Stimulated activated naive CD8-positive, alpha-beta T cell treated with anti-CD3 and anti-CD28 coated beads, Interleukin-15, Interleukin-2, amounts not matched to agents 100 ng/mL and 50 ng/mL, for 24 hours (primary cell): ENCODE results near the gene BRS3.
"Not testable (repeated sequence)": the region's sequence is repeated elsewhere in the genome, so short reads cannot be mapped to it uniquely, and the experiment has no call there.

Source experiments
- H3K27ac Mint-ChIP-seq: one replicate; pipeline ENCODE4 v1.8.0; 2021; ENCODE audit warnings: mild to moderate bottlenecking, mixed read lengths
- H3K27me3 Mint-ChIP-seq: one replicate; pipeline ENCODE4 v1.8.0; 2021; ENCODE audit warnings: mixed read lengths
- H3K36me3 Mint-ChIP-seq: one replicate; pipeline ENCODE4 v1.8.0; 2021; ENCODE audit warnings: low read depth, mixed read lengths
- H3K4me1 Mint-ChIP-seq: one replicate; pipeline ENCODE4 v1.8.0; 2021; ENCODE audit warnings: low read depth, mixed read lengths
- H3K4me3 Mint-ChIP-seq: one replicate; pipeline ENCODE4 v1.8.0; 2021; ENCODE audit warnings: mild to moderate bottlenecking, mixed read lengths
- H3K9me3 Mint-ChIP-seq: one replicate; pipeline ENCODE4 v1.8.0; 2021; ENCODE audit warnings: mixed read lengths

BRS3 gene

GRCh38 chrX:136487647-136488046 is at the start of gene BRS3:
Gene BRS3 (plus strand): TSS chrX:136487947. CDS start chrX:136488115, 168 bp downstream.
- Mint-ChIP-seq H3K27ac (no peak within 1 kb of the TSS), H3K27me3 (peaks cover 37% of the 10 kb centered on the region), H3K4me3 (no peak within 1 kb of the TSS), H3K4me1 (no peaks in the 10 kb centered on the region), H3K9me3 (no peaks in the 10 kb centered on the region), H3K36me3 (no peaks in the 10 kb centered on the region)

- Mint-ChIP-seq H3K9me3 (no peaks in the 10 kb centered on the region), H3K4me1 (no peaks in the 10 kb centered on the region), H3K4me3 (no peak overlapping the region), H3K36me3 (no peaks in the 10 kb centered on the region), H3K27me3 (no peaks in the 10 kb centered on the region), H3K27ac (no peak overlapping the region)
Measured at GRCh38 chrX:136438192-136438591, 49.6 kb upstream of the BRS3 start.

- H3K4me3 Mint-ChIP-seq, H3K4me1 Mint-ChIP-seq, H3K27me3 Mint-ChIP-seq, H3K9me3 Mint-ChIP-seq, H3K36me3 Mint-ChIP-seq, H3K27ac Mint-ChIP-seq: not testable (repeated sequence)
Measured at GRCh38 chrX:136445674-136446073, 42.1 kb upstream of the BRS3 start.

- H3K9me3 Mint-ChIP-seq, result no peaks in the 10 kb centered on the region
- no peaks in the 10 kb centered on the region for H3K27me3 Mint-ChIP-seq
- H3K36me3 Mint-ChIP-seq, result no peaks in the 10 kb centered on the region
- H3K4me3 Mint-ChIP-seq, result no peak overlapping the region
- no peak overlapping the region for H3K27ac Mint-ChIP-seq
- no peaks in the 10 kb centered on the region for H3K4me1 Mint-ChIP-seq
Measured at GRCh38 chrX:136446208-136446607, 41.5 kb upstream of the BRS3 start.

- no peaks in the 10 kb centered on the region for H3K4me1 Mint-ChIP-seq
- no peak overlapping the region for H3K27ac Mint-ChIP-seq
- H3K36me3 Mint-ChIP-seq, result no peaks in the 10 kb centered on the region
- no peaks in the 10 kb centered on the region for H3K27me3 Mint-ChIP-seq
- no peak overlapping the region for H3K4me3 Mint-ChIP-seq
- no peaks in the 10 kb centered on the region for H3K9me3 Mint-ChIP-seq
Measured at GRCh38 chrX:136447308-136447707, 40.4 kb upstream of the BRS3 start.

GRCh38 chrX:136447968-136448367 is 39.8 kb upstream of the BRS3 start:
- H3K4me1 Mint-ChIP-seq, result no peaks in the 10 kb centered on the region
- no peak overlapping the region for H3K4me3 Mint-ChIP-seq
- no peaks in the 10 kb centered on the region for H3K27me3 Mint-ChIP-seq
- H3K27ac Mint-ChIP-seq, result no peak overlapping the region
- no peaks in the 10 kb centered on the region for H3K36me3 Mint-ChIP-seq
- no peaks in the 10 kb centered on the region for H3K9me3 Mint-ChIP-seq

- H3K9me3 Mint-ChIP-seq, result no peaks in the 10 kb centered on the region
- H3K27ac Mint-ChIP-seq, result no peak overlapping the region
- no peak overlapping the region for H3K4me3 Mint-ChIP-seq
- no peaks in the 10 kb centered on the region for H3K36me3 Mint-ChIP-seq
- no peaks in the 10 kb centered on the region for H3K27me3 Mint-ChIP-seq
- no peaks in the 10 kb centered on the region for H3K4me1 Mint-ChIP-seq
Measured at GRCh38 chrX:136450050-136450830, 37.5 kb upstream of the BRS3 start.

GRCh38 chrX:136452614-136453013 is 35.1 kb upstream of the BRS3 start:
- no peaks in the 10 kb centered on the region for H3K27me3 Mint-ChIP-seq
- no peak overlapping the region for H3K27ac Mint-ChIP-seq
- H3K4me3 Mint-ChIP-seq, result no peak overlapping the region
- H3K4me1 Mint-ChIP-seq, result no peaks in the 10 kb centered on the region
- no peaks in the 10 kb centered on the region for H3K9me3 Mint-ChIP-seq
- H3K36me3 Mint-ChIP-seq, result no peaks in the 10 kb centered on the region

- H3K36me3 Mint-ChIP-seq, result no peaks in the 10 kb centered on the region
- no peaks in the 10 kb centered on the region for H3K9me3 Mint-ChIP-seq
- H3K4me1 Mint-ChIP-seq, result no peaks in the 10 kb centered on the region
- no peak overlapping the region for H3K27ac Mint-ChIP-seq
- no peaks in the 10 kb centered on the region for H3K27me3 Mint-ChIP-seq
- H3K4me3 Mint-ChIP-seq, result no peak overlapping the region
Measured at GRCh38 chrX:136453114-136453513, 34.6 kb upstream of the BRS3 start.

GRCh38 chrX:136453771-136454170 is 34.0 kb upstream of the BRS3 start:
- H3K4me1 Mint-ChIP-seq, result no peaks in the 10 kb centered on the region
- no peaks in the 10 kb centered on the region for H3K36me3 Mint-ChIP-seq
- H3K9me3 Mint-ChIP-seq, result no peaks in the 10 kb centered on the region
- H3K27ac Mint-ChIP-seq, result no peak overlapping the region
- H3K4me3 Mint-ChIP-seq, result no peak overlapping the region
- H3K27me3 Mint-ChIP-seq, result no peaks in the 10 kb centered on the region

- Mint-ChIP-seq H3K4me3 (no peak overlapping the region), H3K36me3 (no peaks in the 10 kb centered on the region), H3K27me3 (no peaks in the 10 kb centered on the region), H3K27ac (no peak overlapping the region), H3K9me3 (no peaks in the 10 kb centered on the region), H3K4me1 (no peaks in the 10 kb centered on the region)
Measured at GRCh38 chrX:136456133-136456532, 31.6 kb upstream of the BRS3 start.

- H3K4me1 Mint-ChIP-seq, result no peaks in the 10 kb centered on the region
- H3K27ac Mint-ChIP-seq, result no peak overlapping the region
- H3K9me3 Mint-ChIP-seq, result no peaks in the 10 kb centered on the region
- H3K36me3 Mint-ChIP-seq, result no peaks in the 10 kb centered on the region
- no peaks in the 10 kb centered on the region for H3K27me3 Mint-ChIP-seq
- no peak overlapping the region for H3K4me3 Mint-ChIP-seq
Measured at GRCh38 chrX:136457303-136457917, 30.3 kb upstream of the BRS3 start.

GRCh38 chrX:136464589-136464988 is 23.2 kb upstream of the BRS3 start:
- no peak overlapping the region for H3K4me3 Mint-ChIP-seq
- no peaks in the 10 kb centered on the region for H3K4me1 Mint-ChIP-seq
- H3K36me3 Mint-ChIP-seq, result no peaks in the 10 kb centered on the region
- no peak overlapping the region for H3K27ac Mint-ChIP-seq
- no peaks in the 10 kb centered on the region for H3K27me3 Mint-ChIP-seq
- H3K9me3 Mint-ChIP-seq, result no peaks in the 10 kb centered on the region

GRCh38 chrX:136467303-136467702 is 20.4 kb upstream of the BRS3 start:
- Mint-ChIP-seq H3K36me3 (no peaks in the 10 kb centered on the region), H3K4me3 (no peak overlapping the region), H3K27ac (no peak overlapping the region), H3K27me3 (no peaks in the 10 kb centered on the region), H3K9me3 (no peaks in the 10 kb centered on the region), H3K4me1 (no peaks in the 10 kb centered on the region)

- H3K9me3 Mint-ChIP-seq, result no peaks in the 10 kb centered on the region
- H3K36me3 Mint-ChIP-seq, result no peaks in the 10 kb centered on the region
- H3K4me1 Mint-ChIP-seq, result no peaks in the 10 kb centered on the region
- H3K4me3 Mint-ChIP-seq, result no peak overlapping the region
- H3K27ac Mint-ChIP-seq, result no peak overlapping the region
- no peaks in the 10 kb centered on the region for H3K27me3 Mint-ChIP-seq
Measured at GRCh38 chrX:136468391-136469103, 19.2 kb upstream of the BRS3 start.
